GM18858 (cell line): ENCODE measurements around the gene FADS2.
A peak's percentile ranks its signal among the peaks of the same experiment; 100 is the strongest.

Experiments used
- ATAC-seq: cut with Tn5 transposase; IDR thresholded peaks from one replicate; pipeline ENCODE4 v1.9.1; 2021; ENCODE audit not compliant: unreplicated experiment

Gene FADS2

GRCh38 chr11:61885784-61886580 is 57.9 kb downstream of the FADS2 start:
- no peak for ATAC-seq

DNA sequence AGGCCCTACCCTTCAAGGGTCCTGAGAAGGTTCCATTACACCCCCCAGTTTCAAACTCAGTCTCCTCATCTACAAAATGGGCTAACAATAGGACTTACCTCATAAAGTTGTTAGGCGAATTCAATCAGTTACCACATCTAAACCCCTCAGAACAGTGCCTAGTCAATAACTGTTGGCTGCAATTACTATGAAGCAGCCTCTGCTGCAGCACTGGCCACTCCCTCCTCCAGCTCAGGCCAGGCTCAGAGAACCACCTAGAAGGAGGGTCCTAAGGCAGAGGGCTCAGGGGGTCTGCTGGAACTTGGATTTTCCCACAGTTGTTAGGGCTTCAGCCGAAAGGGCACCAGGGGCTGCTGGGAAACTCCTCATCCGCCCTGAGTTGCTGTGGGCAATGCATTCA is 58.5 kb downstream of the FADS2 start:
- no peak for ATAC-seq

GRCh38 chr11:61887839-61888494 is 59.9 kb downstream of the FADS2 start:
- no peak for ATAC-seq

GRCh38 chr11:61888590-61888989 is 60.5 kb downstream of the FADS2 start:
- ATAC-seq = no peak

DNA sequence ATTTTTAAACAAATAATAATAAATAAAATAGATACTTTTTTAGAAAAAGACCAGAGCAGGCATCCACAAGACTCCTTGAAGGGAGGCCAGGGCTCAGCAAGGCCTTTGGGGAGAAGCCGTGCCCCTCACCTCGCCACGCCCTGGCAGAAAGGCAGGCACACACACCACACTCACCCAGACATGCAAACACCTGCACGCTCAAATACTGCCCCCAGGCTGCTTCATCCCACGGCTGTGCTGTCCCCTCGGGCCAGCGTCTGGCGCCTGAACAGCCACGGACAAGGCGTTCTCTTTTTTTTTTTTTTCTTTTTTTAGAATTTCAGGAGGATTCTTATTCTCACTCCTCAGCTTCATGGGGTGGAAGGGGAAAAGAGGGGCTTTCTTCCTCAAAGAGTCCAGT is 61.7 kb downstream of the FADS2 start:
- ATAC-seq = no peak

DNA sequence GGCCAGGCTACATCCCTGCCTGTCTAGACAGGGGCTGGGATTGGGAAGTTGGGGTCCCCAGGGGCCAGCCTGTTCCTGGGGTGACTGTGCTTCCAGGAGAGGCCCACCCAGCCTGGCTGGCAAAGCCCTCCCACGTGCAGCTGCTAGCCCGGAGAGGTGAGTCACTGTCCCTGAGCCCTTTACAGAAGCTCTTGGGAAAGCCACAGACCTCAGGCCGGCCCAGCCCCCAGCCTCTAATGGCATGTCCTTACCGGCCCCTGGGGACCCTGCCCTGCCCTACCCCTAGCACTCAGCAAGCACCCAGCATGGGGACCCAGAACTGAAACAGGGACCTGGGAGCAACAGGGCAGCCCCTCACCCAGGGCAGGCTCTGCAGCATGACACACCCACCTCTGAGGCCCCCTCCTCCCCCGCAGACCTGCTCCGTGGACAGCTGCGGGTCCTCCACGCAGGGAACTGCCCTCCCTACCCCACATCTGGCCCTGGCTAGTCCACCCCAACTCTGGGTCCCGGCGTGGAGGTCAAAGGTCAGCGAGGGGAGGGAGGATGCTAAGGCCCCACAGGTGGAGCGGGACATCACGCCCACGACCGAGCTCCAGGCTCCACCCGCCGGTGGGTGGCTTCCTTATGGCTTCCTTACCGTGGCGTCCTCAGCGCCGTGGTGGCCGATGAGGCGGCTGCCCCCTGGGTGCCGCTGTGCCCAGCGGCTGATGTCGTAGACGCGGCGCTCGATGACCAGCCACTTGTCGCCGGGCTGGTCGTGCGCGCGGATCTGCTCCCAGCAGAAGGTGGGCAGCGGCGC is 62.6 kb downstream of the FADS2 start:
- peak; percentile 10 for ATAC-seq

DNA sequence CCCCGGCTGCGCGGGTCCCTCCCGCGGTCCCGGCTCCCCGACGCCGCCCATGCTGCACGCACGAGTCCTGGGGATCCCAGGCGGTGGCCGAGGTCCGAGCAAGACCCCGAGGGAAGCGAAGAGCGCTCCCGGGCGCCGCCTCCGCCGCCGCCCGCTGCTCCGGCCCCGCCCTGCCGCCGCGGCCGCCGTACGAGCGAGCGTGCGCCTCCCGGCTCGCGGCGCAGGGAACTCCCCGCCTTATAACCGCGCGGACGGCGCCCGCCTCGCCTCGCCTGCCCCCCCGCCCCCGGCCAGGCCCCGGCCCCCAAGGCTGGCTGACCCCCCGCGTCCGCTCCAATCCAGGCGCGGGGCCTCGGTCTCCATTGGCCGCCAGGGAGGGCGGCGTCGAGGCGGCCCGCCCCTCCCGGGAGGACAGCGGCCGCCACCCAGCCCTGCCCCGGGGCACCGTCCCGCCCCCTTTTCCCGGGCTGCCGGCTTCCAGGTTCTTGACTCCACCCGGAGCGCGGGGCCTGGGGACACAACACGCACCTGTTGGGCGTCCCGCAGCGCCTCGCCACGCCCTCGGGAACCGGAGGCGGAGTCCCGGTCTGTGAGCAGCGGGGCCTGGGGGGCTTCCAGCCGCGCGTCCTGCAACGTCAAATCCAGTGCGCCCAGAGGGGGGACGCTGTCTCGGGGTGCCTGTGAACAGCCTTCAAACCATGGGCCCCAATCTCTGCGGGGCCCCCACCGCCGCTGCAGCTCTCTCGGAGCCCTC is 63.4 kb downstream of the FADS2 start, which contains the start of gene FADS3:
Gene FADS3, minus strand, starts transcription at position 215 of the 754 bp plus-strand sequence. Its CDS starts 164 bp downstream, at position 51.
- ATAC-seq = peak; percentile 45

GRCh38 chr11:61892085-61892370 is 63.9 kb downstream of the FADS2 start:
- ATAC-seq = peak; percentile 14

- ATAC-seq = no peak
Measured at GRCh38 chr11:61893981-61894380, 65.9 kb downstream of the FADS2 start.

DNA sequence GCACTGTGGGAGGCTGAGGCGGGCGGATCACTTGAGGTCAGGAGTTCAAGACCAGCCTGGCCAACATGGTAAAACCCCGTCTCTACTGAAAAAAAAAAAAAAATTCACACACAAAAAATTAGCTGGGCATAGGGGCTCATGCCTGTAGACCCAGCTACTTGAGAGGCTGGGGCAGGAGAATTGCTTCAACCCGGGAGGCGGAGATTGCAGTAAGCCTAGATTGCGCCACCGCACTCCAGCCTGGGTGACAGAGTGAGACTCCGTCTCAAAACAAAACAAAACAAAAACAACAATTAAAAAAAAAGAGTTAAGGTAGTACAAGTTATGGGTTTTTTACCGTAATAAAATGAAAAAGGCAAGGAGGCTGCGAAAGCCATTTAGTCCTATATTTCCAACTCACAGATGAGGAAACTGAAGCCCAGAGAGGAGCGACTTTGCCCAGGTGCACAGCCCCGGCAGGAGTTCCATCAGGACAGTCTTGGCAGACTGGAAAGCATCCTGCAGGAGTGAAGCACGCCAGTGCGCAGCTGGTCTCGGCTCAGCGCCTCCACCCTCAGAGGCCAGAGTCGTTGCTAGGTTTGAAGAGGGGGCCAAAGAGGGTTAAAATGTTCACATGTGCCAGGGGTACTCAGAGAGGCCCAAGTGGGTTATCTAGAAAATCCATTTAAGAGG is 67.1 kb downstream of the FADS2 start:
- ATAC-seq = no peak

- no peak for ATAC-seq
Measured at GRCh38 chr11:61895718-61896059, 67.6 kb downstream of the FADS2 start.

DNA sequence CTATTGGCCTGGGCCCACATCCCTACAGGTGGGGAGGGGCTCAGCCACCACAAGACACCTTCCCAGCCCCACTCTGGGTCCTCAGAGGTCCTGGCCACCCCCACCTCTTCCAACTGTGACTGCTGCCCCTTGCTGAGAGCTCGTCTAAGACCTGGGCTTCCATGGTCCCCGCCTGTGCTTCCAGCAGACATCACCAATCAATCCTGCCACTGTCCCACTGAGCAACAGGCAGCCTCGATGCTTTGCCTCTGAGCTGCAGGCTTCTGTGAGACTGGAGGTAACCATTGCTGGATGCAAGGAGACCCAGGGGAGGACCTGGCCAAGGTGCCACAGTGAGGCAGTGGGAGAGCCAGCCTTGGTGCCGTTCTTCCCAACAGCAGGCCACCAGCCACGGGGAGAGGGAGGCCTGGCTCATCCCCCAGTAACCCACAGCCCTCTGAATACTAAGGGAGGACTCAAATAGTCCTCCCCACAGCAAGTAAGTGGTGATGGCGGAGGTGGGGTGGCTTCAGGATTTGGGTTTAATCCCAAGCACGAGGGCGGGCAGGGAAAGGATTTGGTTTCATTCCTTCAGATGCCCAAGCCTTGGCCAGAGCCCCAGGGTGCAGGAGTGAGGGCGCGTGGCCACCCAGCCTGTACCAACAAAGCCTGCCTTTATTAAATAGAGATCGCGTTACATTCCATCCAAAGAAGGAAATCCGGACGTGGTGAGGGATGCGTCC is 68.7 kb downstream of the FADS2 start:
- ATAC-seq = no peak

- ATAC-seq = no peak
Measured at GRCh38 chr11:61897387-61898246, 69.5 kb downstream of the FADS2 start.

- ATAC-seq = no peak
Measured at GRCh38 chr11:61898247-61898582, 70.1 kb downstream of the FADS2 start.

GRCh38 chr11:61899146-61899841 is 71.2 kb downstream of the FADS2 start:
- ATAC-seq = peak; percentile 47

DNA sequence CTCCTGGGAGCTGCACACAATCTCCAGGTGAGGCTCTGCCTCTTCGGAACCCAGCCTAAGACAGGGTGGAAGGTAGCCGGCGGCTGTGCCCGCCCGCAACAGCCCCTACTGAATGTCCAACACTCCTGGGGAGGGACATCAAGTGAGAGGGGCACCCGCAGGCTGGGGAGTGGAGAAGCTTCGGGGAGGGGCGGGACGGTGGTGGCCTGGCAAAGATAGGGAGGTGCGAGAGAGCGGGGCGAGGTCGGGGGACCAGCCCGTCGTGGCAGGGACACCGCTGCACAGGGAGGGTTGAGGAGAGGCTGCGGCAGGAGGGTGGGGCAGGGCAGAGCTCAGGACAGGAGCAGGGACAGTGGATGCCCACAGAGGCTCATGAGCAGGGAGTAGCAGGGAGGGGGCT is 72.2 kb downstream of the FADS2 start:
- ATAC-seq = no peak

- no peak for ATAC-seq
Measured at GRCh38 chr11:61901397-61901796, 73.3 kb downstream of the FADS2 start.

- ATAC-seq = no peak
Measured at GRCh38 chr11:61902313-61902712, 74.2 kb downstream of the FADS2 start.

DNA sequence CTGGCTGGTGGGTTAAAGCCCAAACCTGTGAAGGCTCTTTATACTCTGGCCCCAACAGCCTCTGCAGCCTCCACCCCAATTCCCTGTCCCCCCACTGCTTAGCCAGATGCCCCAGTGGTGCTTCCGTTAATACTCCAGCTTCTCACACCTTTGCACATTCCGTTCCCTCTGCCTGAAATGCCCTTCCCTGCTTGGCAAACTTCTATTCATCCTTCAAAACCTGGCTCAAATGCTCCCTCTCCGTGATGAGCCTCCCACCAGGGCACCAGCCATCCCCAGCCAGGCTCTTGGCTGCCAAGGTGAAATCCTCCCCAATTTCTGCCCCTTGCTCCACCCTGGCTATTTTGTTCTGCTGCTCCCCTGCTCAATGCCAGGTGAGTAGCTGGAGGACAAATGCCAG is 75.7 kb downstream of the FADS2 start:
- no peak for ATAC-seq
